DND-41 (cell line): ENCODE measurements around the gene POU2AF3.
A peak's percentile ranks its signal among the peaks of the same experiment; 100 is the strongest.
"Not testable (repeated sequence)": the region's sequence is repeated elsewhere in the genome, so short reads cannot be mapped to it uniquely, and the experiment has no call there.

Experiments used
- ATAC-seq: fragments of 200-7000 bp; cut with Tn5 transposase; 3 replicates; pipeline ENCODE4 v1.9.1; 2021; ENCODE audit warnings: low read depth; ENCODE audit not compliant: insufficient read depth
- DNase-seq: peaks from one replicate; pipeline ENCODE4 v3.0.0-alpha.2; 2020
- H2AFZ ChIP-seq: 2 replicates; pipeline ENCODE4 v1.6.0; 2012; ENCODE audit warnings: low read depth, low read length
- H3K27ac ChIP-seq: 2 replicates; pipeline ENCODE4 v1.5.1; 2012; ENCODE audit warnings: low read length, inconsistent platforms
- H3K27me3 ChIP-seq: fragments of 200-600 bp; sonication (generic); 2 replicates; pipeline ENCODE4 v1.6.0; 2012; ENCODE audit warnings: low read length, mild to moderate bottlenecking, inconsistent platforms; ENCODE audit not compliant: insufficient read depth, poor library complexity
- H3K36me3 ChIP-seq: 2 replicates; pipeline ENCODE4 v1.5.1; 2012; ENCODE audit warnings: low read length, inconsistent platforms; ENCODE audit not compliant: insufficient read depth
- H3K4me1 ChIP-seq: 2 replicates; pipeline ENCODE4 v1.5.1; 2012; ENCODE audit warnings: mild to moderate bottlenecking, low read length; ENCODE audit not compliant: insufficient read depth
- H3K4me2 ChIP-seq: 2 replicates; pipeline ENCODE4 v1.6.0; 2012; ENCODE audit warnings: mild to moderate bottlenecking, moderate library complexity, low read length, inconsistent platforms; ENCODE audit not compliant: insufficient read depth
- H3K4me3 ChIP-seq, 2 experiments: fragments of 200-600 bp in 1 of 2; shearing (Covaris generic) in 1 of 2; 2 replicates each; pipeline ENCODE4 v1.5.1; 2012 to 2016; ENCODE audit warnings: inconsistent platforms in 2 of 2, low read length in 2 of 2, mild to moderate bottlenecking in 2 of 2, low read depth in 1 of 2, moderate library complexity in 1 of 2
- H3K79me2 ChIP-seq: 2 replicates; pipeline ENCODE4 v1.6.0; 2012; ENCODE audit warnings: low read length, inconsistent platforms; ENCODE audit not compliant: insufficient read depth
- H3K9ac ChIP-seq: 2 replicates; pipeline ENCODE4 v1.6.0; 2012; ENCODE audit warnings: low read depth, mild to moderate bottlenecking, inconsistent platforms, low read length, moderate library complexity
- H3K9me3 ChIP-seq: 2 replicates; pipeline ENCODE4 v1.5.1; 2012; ENCODE audit warnings: low read length, moderate library complexity, mild to moderate bottlenecking, inconsistent platforms; ENCODE audit not compliant: insufficient read depth, severe bottlenecking
- H4K20me1 ChIP-seq: 2 replicates; pipeline ENCODE4 v1.6.0; 2012; ENCODE audit warnings: low read length; ENCODE audit not compliant: insufficient read depth
- CTCF ChIP-seq: IDR thresholded peaks from 2 replicates; pipeline ENCODE4 v1.5.1; 2012; ENCODE audit warnings: borderline replicate concordance, low read length, moderate library complexity, mild to moderate bottlenecking; ENCODE audit not compliant: poor library complexity, severe bottlenecking; ENCODE audit errors: extremely low read depth
- EZH2 ChIP-seq: IDR thresholded peaks from 3 replicates; pipeline ENCODE4 v1.6.1; 2012; ENCODE audit warnings: borderline replicate concordance, low read depth, mild to moderate bottlenecking, moderate library complexity, low read length, inconsistent platforms; ENCODE audit not compliant: severe bottlenecking

Gene POU2AF3

GRCh38 chr11:111260811-111261210, 37.5 kb upstream of the POU2AF3 start:
- ATAC-seq = peak; percentile 37; the same call in 1 of the 3 replicates
- Histone ChIP-seq H3K9me3 (no peaks in the 10 kb centered on the region), H3K9ac (no peak overlapping the region), H2AFZ (no peak overlapping the region), H3K4me3 (no peak overlapping the region), H3K4me1 (no peaks in the 10 kb centered on the region), H3K79me2 (no peaks in the 10 kb centered on the region), H3K27me3 (peaks cover 13% of the 10 kb centered on the region), H3K4me2 (no peak overlapping the region), H3K36me3 (no peaks in the 10 kb centered on the region), H4K20me1 (no peaks in the 10 kb centered on the region), H3K27ac (no peak overlapping the region)
- no peak for DNase-seq
- no peak for TF ChIP-seq EZH2

GRCh38 chr11:111264646-111265045, 33.7 kb upstream of the POU2AF3 start:
- no peaks in the 10 kb centered on the region for H3K9me3 ChIP-seq
- no peak overlapping the region for H3K4me2 ChIP-seq
- H3K27me3 ChIP-seq = peaks cover 15% of the 10 kb centered on the region
- no peak overlapping the region for H3K27ac ChIP-seq
- H2AFZ ChIP-seq = no peak overlapping the region
- DNase-seq = no peak
- no peak overlapping the region for H3K4me3 ChIP-seq
- H4K20me1 ChIP-seq = no peaks in the 10 kb centered on the region
- no peak for ATAC-seq
- TF ChIP-seq EZH2 (no peak), CTCF (no peak)
- H3K79me2 ChIP-seq = no peaks in the 10 kb centered on the region
- no peak overlapping the region for H3K9ac ChIP-seq
- H3K4me1 ChIP-seq = no peaks in the 10 kb centered on the region
- no peaks in the 10 kb centered on the region for H3K36me3 ChIP-seq

GRCh38 chr11:111265421-111265820, 32.9 kb upstream of the POU2AF3 start:
- Histone ChIP-seq H3K9ac (no peak overlapping the region), H2AFZ (no peak overlapping the region), H4K20me1 (no peaks in the 10 kb centered on the region), H3K36me3 (no peaks in the 10 kb centered on the region), H3K27me3 (peaks cover 15% of the 10 kb centered on the region), H3K4me2 (no peak overlapping the region), H3K9me3 (no peaks in the 10 kb centered on the region), H3K4me3 (no peak overlapping the region), H3K4me1 (no peaks in the 10 kb centered on the region), H3K79me2 (no peaks in the 10 kb centered on the region), H3K27ac (no peak overlapping the region)
- no peak for ATAC-seq
- no peak for TF ChIP-seq EZH2
- TF ChIP-seq CTCF = no peak
- no peak for DNase-seq

- H3K4me1 ChIP-seq, ATAC-seq, H4K20me1 ChIP-seq, DNase-seq, H3K27me3 ChIP-seq, H3K4me3 ChIP-seq, H3K27ac ChIP-seq, H3K4me2 ChIP-seq, H3K9me3 ChIP-seq, H3K9ac ChIP-seq, H2AFZ ChIP-seq, H3K79me2 ChIP-seq, H3K36me3 ChIP-seq: not testable (repeated sequence)
These were observed 30.0 kb upstream of the POU2AF3 start for GRCh38 chr11:111268303-111268702.
